Ishikawa (cell line): ENCODE measurements around the gene TET2.

Source experiments
- CEBPB ChIP-seq: IDR thresholded peaks from 2 replicates; pipeline ENCODE4 v1.6.1; 2012
- CREB1 ChIP-seq: IDR thresholded peaks from 2 replicates; pipeline ENCODE4 v1.6.1; 2012; ENCODE audit warnings: low read depth
- EGR1 ChIP-seq: IDR thresholded peaks from 2 replicates; pipeline ENCODE4 v1.6.1; 2012
- EP300 ChIP-seq: IDR thresholded peaks from 2 replicates; pipeline ENCODE4 v1.6.1; 2012; ENCODE audit warnings: borderline replicate concordance
- FOXM1 ChIP-seq: IDR thresholded peaks from 2 replicates; pipeline ENCODE4 v1.6.1; 2012; ENCODE audit warnings: low read depth, borderline replicate concordance
- MAX ChIP-seq: IDR thresholded peaks from 2 replicates; pipeline ENCODE4 v1.6.1; 2012
- NFIC ChIP-seq: IDR thresholded peaks from 2 replicates; pipeline ENCODE4 v1.6.1; 2012
- RAD21 ChIP-seq: IDR thresholded peaks from 2 replicates; pipeline ENCODE4 v1.6.1; 2012; ENCODE audit warnings: low read depth
- REST ChIP-seq: IDR thresholded peaks from 2 replicates; pipeline ENCODE4 v1.6.1; 2012; ENCODE audit warnings: low read depth, mild to moderate bottlenecking
- TAF1 ChIP-seq: IDR thresholded peaks from 2 replicates; pipeline ENCODE4 v1.6.1; 2012; ENCODE audit warnings: low read depth, mild to moderate bottlenecking
- TCF12 ChIP-seq: IDR thresholded peaks from 2 replicates; pipeline ENCODE4 v1.6.1; 2012; ENCODE audit warnings: low read depth
- TEAD4 ChIP-seq: IDR thresholded peaks from 2 replicates; pipeline ENCODE4 v1.6.1; 2012
- USF1 ChIP-seq: IDR thresholded peaks from 2 replicates; pipeline ENCODE4 v1.6.1; 2012
- YY1 ChIP-seq: IDR thresholded peaks from 2 replicates; pipeline ENCODE4 v1.6.1; 2012; ENCODE audit warnings: low read depth
- ZBTB7A ChIP-seq: IDR thresholded peaks from 2 replicates; pipeline ENCODE4 v1.6.1; 2012; ENCODE audit warnings: low read depth

Gene TET2

GRCh38 chr4:105227054-105227453 is 80.4 kb downstream of the TET2 start:
- TF ChIP-seq ZBTB7A (no peak), CREB1 (no peak), EGR1 (no peak), REST (no peak)

- no peak for TF ChIP-seq FOXM1
- TF ChIP-seq CREB1, result no peak
- TF ChIP-seq TCF12, result no peak
- TF ChIP-seq TEAD4, result no peak
- TF ChIP-seq EGR1, result no peak
- TF ChIP-seq CEBPB, result no peak
- TF ChIP-seq NFIC, result no peak
- TF ChIP-seq EP300, result no peak
- TF ChIP-seq TAF1, result no peak
- TF ChIP-seq MAX, result no peak
- TF ChIP-seq RAD21, result no peak
- TF ChIP-seq USF1, result no peak
- no peak for TF ChIP-seq ZBTB7A
- TF ChIP-seq YY1, result no peak
- TF ChIP-seq REST, result no peak
Measured at GRCh38 chr4:105230287-105230686, 83.6 kb downstream of the TET2 start.

GRCh38 chr4:105232374-105232773 is 85.7 kb downstream of the TET2 start:
- TF ChIP-seq ZBTB7A, result no peak
- TF ChIP-seq NFIC, result no peak
- no peak for TF ChIP-seq TCF12
- no peak for TF ChIP-seq CEBPB
- no peak for TF ChIP-seq USF1
- no peak for TF ChIP-seq CREB1
- TF ChIP-seq TAF1, result no peak
- no peak for TF ChIP-seq RAD21
- TF ChIP-seq TEAD4, result no peak
- no peak for TF ChIP-seq FOXM1
- no peak for TF ChIP-seq EP300
- TF ChIP-seq REST, result no peak
- TF ChIP-seq MAX, result no peak
- no peak for TF ChIP-seq YY1
- no peak for TF ChIP-seq EGR1

GRCh38 chr4:105234582-105234981 is 87.9 kb downstream of the TET2 start:
- TF ChIP-seq REST (no peak), CREB1 (no peak), RAD21 (no peak), EGR1 (no peak), FOXM1 (no peak), USF1 (no peak), NFIC (no peak), EP300 (no peak), ZBTB7A (no peak), TEAD4 (no peak), TAF1 (no peak), CEBPB (no peak), MAX (no peak), TCF12 (no peak)
